ENCODE results near the gene RHEB. TPM values are rescaled to one million over a fixed set of nuclear protein-coding genes. Genes with fewer than 3 reads are reported as not detected.
A peak's percentile ranks its signal among the peaks of the same experiment; 100 is the strongest.

Gene RHEB
- total and polyA plus RNA-seq, 2 of the 4 experiments (the other 2 are of a cell fraction), result 19.7 to 67.2 TPM

DNA sequence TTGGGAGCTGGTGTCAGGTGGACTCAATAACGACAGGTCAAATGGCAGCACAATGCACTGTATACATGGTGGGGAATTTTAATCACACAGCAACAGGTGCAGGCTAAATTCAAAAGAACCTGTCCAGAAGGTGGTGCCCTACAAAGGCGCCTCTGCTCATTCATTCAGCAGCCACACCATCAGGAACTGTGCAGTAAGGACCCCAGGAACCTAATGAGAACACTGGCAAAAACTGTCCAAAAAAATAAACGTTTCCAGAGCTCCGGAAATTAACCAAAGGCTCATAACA, 57.8 kb downstream of the RHEB start:
- Histone ChIP-seq H3K56ac (ENCODE audit: extremely low read depth, insufficient read depth, low read length) (no peak overlapping the region), H3K27ac (ENCODE audit: insufficient read depth, low read length) (no peak overlapping the region), H3K23ac (ENCODE audit: low read depth, low read length) (no peak overlapping the region), H3K4ac (ENCODE audit: low read depth, low read length) (no peak overlapping the region), H4K8ac (ENCODE audit: low read depth in 2 of 2, low read length in 2 of 2) (no peak overlapping the region), H2AK5ac (ENCODE audit: low read depth, low read length) (no peak overlapping the region), H4K20me1 (ENCODE audit: insufficient read depth, low read length) (no peaks in the 10 kb centered on the region), H3K14ac (replicated peaks; ENCODE audit: low read depth, low read length) (peak overlapping the region; percentile 26; the same call in 1 of the 2 replicates), H4K91ac (ENCODE audit: insufficient read depth, low read depth, low read length) (no peak overlapping the region), H2BK5ac (ENCODE audit: low read depth, low read length, poor library complexity, severe bottlenecking) (no peak overlapping the region), H3K27me3 (ENCODE audit: control insufficient read depth, insufficient read depth, low read length) (no peaks in the 10 kb centered on the region), H3K79me1 (ENCODE audit: low read depth in 1 of 2, low read length in 2 of 2) (peaks cover 0 to 10% of the 10 kb centered on the region in 2 experiments; a peak in 1 of 4 replicates), H3K9ac (ENCODE audit: low read depth, low read length) (no peak overlapping the region), H3K9me1 (ENCODE audit: insufficient read depth, low read length) (peaks cover 10% of the 10 kb centered on the region), H3K18ac (ENCODE audit: low read depth, low read length) (no peak overlapping the region), H2BK15ac (ENCODE audit: low read depth, low read length) (no peak overlapping the region), H3K36me3 (ENCODE audit: control insufficient read depth, insufficient read depth, low read length) (peaks cover 16% of the 10 kb centered on the region), H4K5ac (ENCODE audit: low read depth, low read length) (no peak overlapping the region), H3K9me3 (ENCODE audit: control insufficient read depth, insufficient read depth, low read length) (peaks cover 6% of the 10 kb centered on the region), H2AFZ (replicated peaks; ENCODE audit: low read length, poor library complexity) (no peak overlapping the region), H2AK9ac (replicated peaks; ENCODE audit: low read depth, low read length, poor library complexity) (no peak overlapping the region), H3K4me1 (ENCODE audit: control insufficient read depth, insufficient read depth, low read length) (peaks cover 14% of the 10 kb centered on the region), H3K4me3 (ENCODE audit: insufficient read depth, low read depth, low read length) (no peak overlapping the region), H3K4me2 (ENCODE audit: low read depth, low read length) (no peak overlapping the region), H2BK20ac (ENCODE audit: low read depth, low read length) (no peak overlapping the region), H2BK120ac (ENCODE audit: low read depth, low read length) (no peak overlapping the region)
- ChIA-PET POLR2A (ENCODE audit: unreplicated experiment) (interaction anchor here (0.6 kb wide), 1 partner anchor 158 kb away, joined by 12 read pairs; no protein-coding TSS in a partner anchor), CTCF (no interaction called here)
- no peak for ATAC-seq (ENCODE audit: low read depth)
- DNase-seq, result no peak
- TF ChIP-seq, protein P1, sequence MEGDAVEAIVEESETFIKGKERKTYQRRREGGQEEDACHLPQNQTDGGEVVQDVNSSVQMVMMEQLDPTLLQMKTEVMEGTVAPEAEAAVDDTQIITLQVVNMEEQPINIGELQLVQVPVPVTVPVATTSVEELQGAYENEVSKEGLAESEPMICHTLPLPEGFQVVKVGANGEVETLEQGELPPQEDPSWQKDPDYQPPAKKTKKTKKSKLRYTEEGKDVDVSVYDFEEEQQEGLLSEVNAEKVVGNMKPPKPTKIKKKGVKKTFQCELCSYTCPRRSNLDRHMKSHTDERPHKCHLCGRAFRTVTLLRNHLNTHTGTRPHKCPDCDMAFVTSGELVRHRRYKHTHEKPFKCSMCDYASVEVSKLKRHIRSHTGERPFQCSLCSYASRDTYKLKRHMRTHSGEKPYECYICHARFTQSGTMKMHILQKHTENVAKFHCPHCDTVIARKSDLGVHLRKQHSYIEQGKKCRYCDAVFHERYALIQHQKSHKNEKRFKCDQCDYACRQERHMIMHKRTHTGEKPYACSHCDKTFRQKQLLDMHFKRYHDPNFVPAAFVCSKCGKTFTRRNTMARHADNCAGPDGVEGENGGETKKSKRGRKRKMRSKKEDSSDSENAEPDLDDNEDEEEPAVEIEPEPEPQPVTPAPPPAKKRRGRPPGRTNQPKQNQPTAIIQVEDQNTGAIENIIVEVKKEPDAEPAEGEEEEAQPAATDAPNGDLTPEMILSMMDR (conservative IDR thresholded peaks at IDR 0.05; ENCODE audit: low read depth, low read length), result no peak
- TF ChIP-seq, protein P2, sequence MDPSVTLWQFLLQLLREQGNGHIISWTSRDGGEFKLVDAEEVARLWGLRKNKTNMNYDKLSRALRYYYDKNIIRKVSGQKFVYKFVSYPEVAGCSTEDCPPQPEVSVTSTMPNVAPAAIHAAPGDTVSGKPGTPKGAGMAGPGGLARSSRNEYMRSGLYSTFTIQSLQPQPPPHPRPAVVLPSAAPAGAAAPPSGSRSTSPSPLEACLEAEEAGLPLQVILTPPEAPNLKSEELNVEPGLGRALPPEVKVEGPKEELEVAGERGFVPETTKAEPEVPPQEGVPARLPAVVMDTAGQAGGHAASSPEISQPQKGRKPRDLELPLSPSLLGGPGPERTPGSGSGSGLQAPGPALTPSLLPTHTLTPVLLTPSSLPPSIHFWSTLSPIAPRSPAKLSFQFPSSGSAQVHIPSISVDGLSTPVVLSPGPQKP (IDR thresholded peaks at IDR 0.05; ENCODE audit: borderline replicate concordance, low read depth, low read length), result no peak
- in situ Hi-C loops (cut with MboI; ENCODE audit: low sequenced_read_pairs), result loop anchor here (25.0 kb wide), 1 partner anchor 300 kb away; no protein-coding TSS in a partner anchor
- no CpG with 5 or more reads among the region's 4 CpGs for WGBS, 2 experiments (ENCODE audit: extremely low coverage in 2 of 2, insufficient read length in 1 of 2)
- intact Hi-C loops (cut with micrococcal nuclease), result loop anchor here (2.0 to 5.0 kb wide), 2 partner anchors 57 to 170 kb away; partner anchors contain the start of gene RHEB
- dilution Hi-C loops (cut with HindIII; ENCODE audit: low sequenced_read_pairs, unreplicated experiment), result no loop called here
- BruUV-seq (replicated peaks), result no TSS peak
